Liver (tissue), 9 donors: ENCODE results near the gene HRH1. TPM values are rescaled to one million over a fixed set of nuclear protein-coding genes. Genes with fewer than 3 reads are reported as not detected.

Source experiments
- DNase-seq: peaks from one replicate; pipeline ENCODE4 v3.0.0-alpha.2; 2017; ENCODE audit warnings: low spot score
- H3K27ac ChIP-seq, 2 donors: one replicate each; pipeline ENCODE4 v1.7.0; 2013; ENCODE audit warnings: inconsistent platforms in 2 of 2, low read length in 2 of 2, control low read depth in 1 of 2, low read depth in 1 of 2, mild to moderate bottlenecking in 1 of 2
- H3K27me3 ChIP-seq, 4 donors: one replicate each; pipeline versions ENCODE4 v1.6.1 to v1.7.0; 2013; ENCODE audit warnings: low read length in 3 of 4, inconsistent platforms in 1 of 4, mild to moderate bottlenecking in 1 of 4, moderate library complexity in 1 of 4; ENCODE audit not compliant: control insufficient read depth in 4 of 4, insufficient read depth in 4 of 4
- H3K36me3 ChIP-seq, 4 donors: one replicate each; pipeline versions ENCODE4 v1.6.1 to v1.7.0; 2013; ENCODE audit warnings: low read length in 3 of 4, mild to moderate bottlenecking in 3 of 4, low read depth in 1 of 4, moderate library complexity in 1 of 4; ENCODE audit not compliant: control insufficient read depth in 4 of 4, insufficient read depth in 3 of 4
- H3K4me1 ChIP-seq, 4 donors: one replicate each; pipeline versions ENCODE4 v1.6.1 to v1.7.0; 2013; ENCODE audit warnings: low read length in 3 of 4, mild to moderate bottlenecking in 3 of 4, moderate library complexity in 1 of 4; ENCODE audit not compliant: control insufficient read depth in 4 of 4, insufficient read depth in 4 of 4
- H3K4me3 ChIP-seq, 3 donors: one replicate each; pipeline versions ENCODE4 v1.6.1 to v1.7.0; 2013; ENCODE audit warnings: low read length in 3 of 3, control low read depth in 1 of 3, low read depth in 1 of 3, mild to moderate bottlenecking in 1 of 3
- H3K9ac ChIP-seq, 2 donors: one replicate each; pipeline ENCODE4 v1.7.0; 2013; ENCODE audit warnings: low read length in 2 of 2, mild to moderate bottlenecking in 2 of 2, moderate library complexity in 2 of 2, control low read depth in 1 of 2, low read depth in 1 of 2
- H3K9me3 ChIP-seq, 4 donors: one replicate each; pipeline versions ENCODE4 v1.6.1 to v1.7.0; 2013; ENCODE audit warnings: low read length in 3 of 4; ENCODE audit not compliant: control insufficient read depth in 4 of 4
- ATF3 ChIP-seq: IDR thresholded peaks from 2 replicates; pipeline ENCODE4 v1.6.1; 2016; ENCODE audit warnings: antibody characterized with exemption
- CTCF ChIP-seq: fragments of 150-350 bp; IDR thresholded peaks from 2 replicates; pipeline ENCODE4 v1.5.1; 2017; ENCODE audit warnings: improper control_type of control experiment, low read depth, low read length; ENCODE audit not compliant: missing input control
- FOXA1 ChIP-seq: IDR thresholded peaks from 2 replicates; pipeline ENCODE4 v1.6.1; 2016; ENCODE audit warnings: antibody characterized with exemption
- GABPA ChIP-seq, 2 donors: IDR thresholded peaks in 1 of 2; conservative IDR thresholded peaks in 1 of 2; 2 replicates each; pipeline ENCODE4 v1.6.1; 2016; ENCODE audit warnings: antibody characterized with exemption in 2 of 2, mild to moderate bottlenecking in 1 of 2, moderate library complexity in 1 of 2
- JUND ChIP-seq, 2 donors: IDR thresholded peaks; 2 replicates each; pipeline ENCODE4 v1.6.1; 2016; ENCODE audit warnings: antibody characterized with exemption in 2 of 2
- MAX ChIP-seq: IDR thresholded peaks from 2 replicates; pipeline ENCODE4 v1.6.1; 2016; ENCODE audit warnings: antibody characterized with exemption
- NR2F2 ChIP-seq: IDR thresholded peaks from 2 replicates; pipeline ENCODE4 v1.6.1; 2016; ENCODE audit warnings: antibody characterized with exemption
- RAD21 ChIP-seq, 2 donors: IDR thresholded peaks; 2 replicates each; pipeline ENCODE4 v1.6.1; 2016; ENCODE audit warnings: antibody characterized with exemption in 2 of 2, mild to moderate bottlenecking in 2 of 2
- REST ChIP-seq: IDR thresholded peaks from 2 replicates; pipeline ENCODE4 v1.6.1; 2016; ENCODE audit warnings: antibody characterized with exemption, mild to moderate bottlenecking
- RXRA ChIP-seq, 2 donors: IDR thresholded peaks; 2 replicates each; pipeline ENCODE4 v1.6.1; 2017 to 2018; ENCODE audit warnings: antibody characterized with exemption in 2 of 2, mild to moderate bottlenecking in 1 of 2
- SP1 ChIP-seq: IDR thresholded peaks from 2 replicates; pipeline ENCODE4 v1.6.1; 2018; ENCODE audit warnings: antibody characterized with exemption, mild to moderate bottlenecking
- TAF1 ChIP-seq: conservative IDR thresholded peaks from 2 replicates; pipeline ENCODE4 v1.6.1; 2016; ENCODE audit warnings: antibody characterized with exemption, mild to moderate bottlenecking
- WGBS: extraction: QIAGEN DNeasy Blood & Tissue Kit; methylation state at CpG from one replicate; pipeline ENCODE4 v1.1.7; 2013; 5-methylcytosine and 5-hydroxymethylcytosine counted together
- polyA plus RNA-seq, 2 donors: library from polyadenylated mRNA; stranded (reverse) in 1 of 2; unstranded in 1 of 2; fragments of 200-250 nt in 1 of 2; fragments of >200 nt in 1 of 2; fragmentation: Nextera tagmentation in 1 of 2; extraction: Ambion mirVana in 1 of 2; gene quantifications; one replicate each; pipeline versions ENCODE4 v1.2.1 to v1.2.3, GENCODE V29; 2013 to 2015
- total RNA-seq, 2 donors: library from RNA; depleted of rRNA; stranded (reverse); fragments of >200 nt; gene quantifications; one replicate each; pipeline ENCODE4 v1.2.3, GENCODE V29; 2014
- donor health status: healthy.
- donor health status: healthy.
- donor health status: healthy.
- donor health status: healthy.
- donor health status: healthy.

Gene HRH1
- total and polyA plus RNA-seq, 4 donors: 0.07 to 1.3 (median 0.31) TPM

- H3K9me3 ChIP-seq: peaks cover 0 to 6% (median 1%) of the 10 kb centered on the region in 4 donors
- H3K9ac ChIP-seq: no peak overlapping the region
- no peaks in the 10 kb centered on the region for H3K36me3 ChIP-seq
- H3K27ac ChIP-seq: no peak overlapping the region
- DNase-seq: no peak
- TF ChIP-seq RXRA (IDR thresholded peaks at IDR 0.05) (no peak), FOXA1 (no peak), SP1 (no peak), TAF1 (no peak), NR2F2 (no peak), MAX (no peak), ATF3 (no peak), RAD21 (IDR thresholded peaks at IDR 0.05) (no peak), REST (no peak), CTCF (no peak), GABPA (IDR thresholded peaks at IDR 0.05 in 1 of 2, conservative IDR thresholded peaks at IDR 0.05 in 1 of 2) (no peak)
- no peaks in the 10 kb centered on the region for H3K4me1 ChIP-seq
- H3K27me3 ChIP-seq: no peaks in the 10 kb centered on the region
- no peak overlapping the region for H3K4me3 ChIP-seq
- 53% methylated on average over 1 of the region's 1 CpG for WGBS
Measured at GRCh38 chr3:11197484-11197883, 43.2 kb downstream of the HRH1 start.

GRCh38 chr3:11198070-11198469 is 43.8 kb downstream of the HRH1 start:
- H3K9me3 ChIP-seq: peaks cover 0 to 6% (median 1%) of the 10 kb centered on the region in 4 donors
- H3K27ac ChIP-seq: no peak overlapping the region
- no peaks in the 10 kb centered on the region for H3K27me3 ChIP-seq
- TF ChIP-seq RAD21 (IDR thresholded peaks at IDR 0.05) (no peak), JUND (IDR thresholded peaks at IDR 0.05) (no peak), ATF3 (no peak), RXRA (IDR thresholded peaks at IDR 0.05) (no peak), SP1 (no peak), MAX (no peak), TAF1 (no peak), REST (no peak)
- H3K9ac ChIP-seq: no peak overlapping the region
- DNase-seq: no peak
- H3K36me3 ChIP-seq: no peaks in the 10 kb centered on the region
- no peak overlapping the region for H3K4me3 ChIP-seq
- no peaks in the 10 kb centered on the region for H3K4me1 ChIP-seq
- 44% methylated on average over 8 of the region's 8 CpGs for WGBS
